Panc1 (cell line): ENCODE measurements around the gene TMOD1. TPM values are rescaled to one million over a fixed set of nuclear protein-coding genes. Genes with fewer than 3 reads are reported as not detected.

Experiments used
- ATAC-seq: fragments of 200-7000 bp; cut with Tn5 transposase; 2 replicates; pipeline ENCODE4 v1.9.1; 2020; ENCODE audit warnings: mild to moderate bottlenecking, moderate library complexity
- BruUV-seq: library from RNA; stranded (reverse); fragments of 400-500 nt; replicated peaks from 2 replicates; lab custom pipeline; 2021; lab: Mats Ljungman, UMichigan
- CTCF ChIA-PET: fragments of 300-600 bp; sonication (Branson Sonifier 250); formaldehyde crosslinking; loops from one replicate; lab custom pipeline; 2022; ENCODE audit warnings: antibody characterized with exemption; lab: Charles Lee
- POLR2A ChIA-PET: fragments of 300-600 bp; sonication (Branson Sonifier 250); formaldehyde crosslinking; loops from one replicate; lab custom pipeline; 2022; ENCODE audit warnings: antibody characterized with exemption; lab: Charles Lee
- DNase-seq: peaks from one replicate; pipeline ENCODE4 v3.0.0-alpha.2; 2010; ENCODE audit warnings: low read depth, low spot score
- H3K27ac ChIP-seq: 2 replicates; pipeline ENCODE4 v1.5.1; 2011; ENCODE audit warnings: mild to moderate bottlenecking, low read length, inconsistent platforms
- H3K27me3 ChIP-seq: fragments of 200-500 bp; sonication (Bioruptor generic); 2 replicates; pipeline ENCODE4 v1.6.0; 2014; ENCODE audit warnings: low read length, inconsistent platforms; ENCODE audit not compliant: control insufficient read depth, insufficient read depth
- H3K36me3 ChIP-seq: fragments of 200-500 bp; sonication (Bioruptor generic); 2 replicates; pipeline ENCODE4 v1.5.1; 2014; ENCODE audit warnings: inconsistent platforms, mild to moderate bottlenecking, low read length, moderate library complexity; ENCODE audit not compliant: control insufficient read depth, insufficient read depth
- H3K4me1 ChIP-seq: 2 replicates; pipeline ENCODE4 v1.5.1; 2011; ENCODE audit warnings: inconsistent platforms, mild to moderate bottlenecking, low read length, moderate library complexity; ENCODE audit not compliant: control insufficient read depth, insufficient read depth
- H3K4me3 ChIP-seq, 2 experiments: 2 replicates each; pipeline ENCODE4 v1.5.1; 2011 to 2012; ENCODE audit warnings: low read depth in 2 of 2, low read length in 2 of 2, mild to moderate bottlenecking in 2 of 2, inconsistent platforms in 1 of 2, moderate library complexity in 1 of 2
- H3K9me3 ChIP-seq: fragments of 200-500 bp; sonication (Bioruptor generic); 2 replicates; pipeline ENCODE4 v1.5.1; 2014; ENCODE audit warnings: low read depth, mild to moderate bottlenecking, inconsistent platforms, low read length, moderate library complexity; ENCODE audit not compliant: control insufficient read depth, insufficient read depth
- POLR2AphosphoS5 ChIP-seq: IDR thresholded peaks from 2 replicates; pipeline ENCODE4 v1.6.1; 2012; ENCODE audit warnings: mild to moderate bottlenecking, low read depth, low read length, moderate library complexity
- SIN3A ChIP-seq: IDR thresholded peaks from 2 replicates; pipeline ENCODE4 v1.6.1; 2012; ENCODE audit warnings: low read depth, mild to moderate bottlenecking, low read length, moderate library complexity, borderline replicate concordance; ENCODE audit not compliant: insufficient read depth
- TCF7L2 ChIP-seq: IDR thresholded peaks from 2 replicates; pipeline ENCODE4 v1.6.1; 2011; ENCODE audit warnings: mild to moderate bottlenecking, low read depth, low read length, inconsistent platforms
- in situ Hi-C: cut with HindIII; loops from 2 replicates; pipeline ENCODE4 v1.10.0; 2016; ENCODE audit warnings: low sequenced_read_pairs, low pct_unique_long_range_greater_than_20kb
- intact Hi-C: fragments of 100-400 bp; cut with micrococcal nuclease; formaldehyde crosslinking; loops from one replicate; pipeline ENCODE4 v1.10.0; 2022; ENCODE audit not compliant: unreplicated experiment
- total RNA-seq: library from RNA; stranded (reverse); gene quantifications from one replicate; pipeline ENCODE4 v1.2.1, GENCODE V29; 2021; ENCODE audit not compliant: unreplicated experiment
- TF ChIP-seq, protein P1 (sequence below), 2 experiments: IDR thresholded peaks; 2 replicates each; pipeline ENCODE4 v1.6.1; 2011 to 2012; ENCODE audit warnings: low read depth in 2 of 2, control low read depth in 1 of 2, low read length in 1 of 2, mild to moderate bottlenecking in 1 of 2, moderate library complexity in 1 of 2; ENCODE audit not compliant: insufficient read depth in 1 of 2
- TF ChIP-seq, protein P2 (sequence below): fragments of 450-650 bp; IDR thresholded peaks from 2 replicates; pipeline ENCODE4 v1.5.1; 2017; ENCODE audit warnings: mild to moderate bottlenecking

The TMOD1 gene
- total RNA-seq, 1 experiment from 2014 or later: 1.4 TPM

DNA sequence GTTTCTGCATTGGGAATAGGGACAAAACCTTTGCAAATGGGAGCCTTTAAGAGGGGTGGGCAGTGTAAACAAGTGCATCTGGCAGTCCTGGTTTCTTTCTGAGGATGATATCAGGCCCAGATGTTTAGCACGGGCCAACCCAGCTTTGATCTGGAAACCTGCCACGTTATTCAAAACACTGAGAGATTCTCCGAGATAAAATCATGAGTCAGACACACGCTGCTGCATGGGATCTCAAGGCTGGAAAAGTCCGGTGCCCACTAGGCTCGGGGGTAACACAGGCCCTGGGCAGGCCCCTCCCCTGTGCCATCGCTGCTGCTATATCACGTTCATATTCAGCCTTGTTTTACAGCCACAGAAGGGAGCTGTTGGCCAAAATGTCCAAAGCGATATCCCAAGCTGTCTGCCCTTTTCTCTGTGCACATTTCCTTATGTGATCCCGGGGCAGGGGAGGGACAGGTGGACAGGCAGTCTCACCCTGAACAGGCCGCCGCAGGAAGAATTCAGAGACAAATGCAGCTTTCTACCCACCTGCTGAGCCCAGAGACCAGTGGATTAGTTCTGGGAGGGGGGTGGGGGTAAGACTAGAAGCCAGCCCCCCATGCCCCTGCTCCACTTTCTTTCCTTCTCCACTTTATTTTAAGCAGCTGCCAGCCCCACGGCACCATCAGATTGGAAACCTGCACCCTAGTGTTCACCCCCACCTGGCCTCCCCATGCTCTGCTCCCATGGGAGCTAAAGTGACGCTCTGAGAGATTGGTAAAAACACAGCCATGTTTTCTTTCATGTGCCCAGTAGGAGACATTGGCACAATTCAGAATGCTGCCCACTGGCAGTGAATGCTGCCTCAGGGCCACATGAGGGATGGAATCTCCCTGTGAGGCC lies 63.1 kb downstream of the TMOD1 start:
- no peak for DNase-seq
- no peak overlapping the region for H3K27ac ChIP-seq
- H3K4me3 ChIP-seq: no peak overlapping the region
- in situ Hi-C loops: no loop called here
- ATAC-seq: peak; percentile 69
- TF ChIP-seq POLR2AphosphoS5: no peak
- TF ChIP-seq, protein P1, sequence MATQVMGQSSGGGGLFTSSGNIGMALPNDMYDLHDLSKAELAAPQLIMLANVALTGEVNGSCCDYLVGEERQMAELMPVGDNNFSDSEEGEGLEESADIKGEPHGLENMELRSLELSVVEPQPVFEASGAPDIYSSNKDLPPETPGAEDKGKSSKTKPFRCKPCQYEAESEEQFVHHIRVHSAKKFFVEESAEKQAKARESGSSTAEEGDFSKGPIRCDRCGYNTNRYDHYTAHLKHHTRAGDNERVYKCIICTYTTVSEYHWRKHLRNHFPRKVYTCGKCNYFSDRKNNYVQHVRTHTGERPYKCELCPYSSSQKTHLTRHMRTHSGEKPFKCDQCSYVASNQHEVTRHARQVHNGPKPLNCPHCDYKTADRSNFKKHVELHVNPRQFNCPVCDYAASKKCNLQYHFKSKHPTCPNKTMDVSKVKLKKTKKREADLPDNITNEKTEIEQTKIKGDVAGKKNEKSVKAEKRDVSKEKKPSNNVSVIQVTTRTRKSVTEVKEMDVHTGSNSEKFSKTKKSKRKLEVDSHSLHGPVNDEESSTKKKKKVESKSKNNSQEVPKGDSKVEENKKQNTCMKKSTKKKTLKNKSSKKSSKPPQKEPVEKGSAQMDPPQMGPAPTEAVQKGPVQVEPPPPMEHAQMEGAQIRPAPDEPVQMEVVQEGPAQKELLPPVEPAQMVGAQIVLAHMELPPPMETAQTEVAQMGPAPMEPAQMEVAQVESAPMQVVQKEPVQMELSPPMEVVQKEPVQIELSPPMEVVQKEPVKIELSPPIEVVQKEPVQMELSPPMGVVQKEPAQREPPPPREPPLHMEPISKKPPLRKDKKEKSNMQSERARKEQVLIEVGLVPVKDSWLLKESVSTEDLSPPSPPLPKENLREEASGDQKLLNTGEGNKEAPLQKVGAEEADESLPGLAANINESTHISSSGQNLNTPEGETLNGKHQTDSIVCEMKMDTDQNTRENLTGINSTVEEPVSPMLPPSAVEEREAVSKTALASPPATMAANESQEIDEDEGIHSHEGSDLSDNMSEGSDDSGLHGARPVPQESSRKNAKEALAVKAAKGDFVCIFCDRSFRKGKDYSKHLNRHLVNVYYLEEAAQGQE (IDR thresholded peaks at IDR 0.05; ENCODE audit: insufficient read depth in 1 of 2, low read depth in 2 of 2, low read length in 1 of 2): no peak
- TF ChIP-seq, protein P2, sequence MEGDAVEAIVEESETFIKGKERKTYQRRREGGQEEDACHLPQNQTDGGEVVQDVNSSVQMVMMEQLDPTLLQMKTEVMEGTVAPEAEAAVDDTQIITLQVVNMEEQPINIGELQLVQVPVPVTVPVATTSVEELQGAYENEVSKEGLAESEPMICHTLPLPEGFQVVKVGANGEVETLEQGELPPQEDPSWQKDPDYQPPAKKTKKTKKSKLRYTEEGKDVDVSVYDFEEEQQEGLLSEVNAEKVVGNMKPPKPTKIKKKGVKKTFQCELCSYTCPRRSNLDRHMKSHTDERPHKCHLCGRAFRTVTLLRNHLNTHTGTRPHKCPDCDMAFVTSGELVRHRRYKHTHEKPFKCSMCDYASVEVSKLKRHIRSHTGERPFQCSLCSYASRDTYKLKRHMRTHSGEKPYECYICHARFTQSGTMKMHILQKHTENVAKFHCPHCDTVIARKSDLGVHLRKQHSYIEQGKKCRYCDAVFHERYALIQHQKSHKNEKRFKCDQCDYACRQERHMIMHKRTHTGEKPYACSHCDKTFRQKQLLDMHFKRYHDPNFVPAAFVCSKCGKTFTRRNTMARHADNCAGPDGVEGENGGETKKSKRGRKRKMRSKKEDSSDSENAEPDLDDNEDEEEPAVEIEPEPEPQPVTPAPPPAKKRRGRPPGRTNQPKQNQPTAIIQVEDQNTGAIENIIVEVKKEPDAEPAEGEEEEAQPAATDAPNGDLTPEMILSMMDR: no peak
- TF ChIP-seq SIN3A: no peak
- no peak for TF ChIP-seq TCF7L2
- POLR2A ChIA-PET: interaction anchor here (0.6 kb wide), 1 partner anchor 91 kb away, joined by 3 read pairs; no protein-coding TSS in a partner anchor
- H3K27me3 ChIP-seq: no peaks in the 10 kb centered on the region
- BruUV-seq: no TSS peak
- 0 out of 2 replicates have a peak, but pooled peaks cover 4% of the 10 kb centered on the region for H3K4me1 ChIP-seq
- CTCF ChIA-PET: interaction anchor here (0.6 to 0.8 kb wide), 2 partner anchors 34 to 177 kb away, joined by 4 to 6 read pairs; no protein-coding TSS in a partner anchor
- no peaks in the 10 kb centered on the region for H3K9me3 ChIP-seq
- intact Hi-C loops: no loop called here
- no peaks in the 10 kb centered on the region for H3K36me3 ChIP-seq

DNA sequence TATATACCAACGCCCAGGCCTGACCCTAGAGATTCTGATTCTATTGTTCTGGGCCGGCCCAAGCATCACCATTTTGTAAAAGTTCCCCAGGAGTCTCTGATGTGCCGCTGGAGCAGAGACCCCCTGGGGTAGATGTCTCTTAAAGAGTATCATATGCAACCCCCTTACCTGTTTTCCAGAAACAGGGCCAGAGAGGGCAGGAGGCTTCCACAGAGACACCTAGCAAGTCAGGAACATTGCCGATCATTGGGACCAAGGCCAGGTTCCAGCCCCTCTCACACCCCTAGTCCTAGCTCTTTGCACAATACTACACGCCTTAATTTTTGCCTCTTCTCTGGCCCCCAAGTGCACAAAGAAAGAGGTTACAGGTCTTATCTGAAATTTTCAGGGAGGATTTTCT lies 63.8 kb downstream of the TMOD1 start:
- Histone ChIP-seq H3K27ac (no peak overlapping the region), H3K36me3 (no peaks in the 10 kb centered on the region), H3K4me1 (0 out of 2 replicates have a peak, but pooled peaks cover 4% of the 10 kb centered on the region), H3K9me3 (no peaks in the 10 kb centered on the region), H3K27me3 (no peaks in the 10 kb centered on the region), H3K4me3 (no peak overlapping the region)
- ChIA-PET POLR2A (no interaction called here), CTCF (no interaction called here)
- intact Hi-C loops: no loop called here
- TF ChIP-seq, protein P2: no peak
- no peak for TF ChIP-seq POLR2AphosphoS5
- no peak for TF ChIP-seq TCF7L2
- no peak for TF ChIP-seq SIN3A
- DNase-seq (no peak), ATAC-seq (no peak)
- in situ Hi-C loops: no loop called here
- BruUV-seq: no TSS peak
